HepG2 (cell line): ENCODE data around the gene AMPD2. TPM values are rescaled to one million over a fixed set of nuclear protein-coding genes. Genes with fewer than 3 reads are reported as not detected.
A peak's percentile ranks its signal among the peaks of the same experiment; 100 is the strongest.

Experiments
- ATAD3A ChIP-seq: sonication (generic); formaldehyde crosslinking; IDR thresholded peaks from 2 replicates; pipeline ENCODE4 v1.4.0; 2020; ENCODE audit warnings: missing genetic modification reagents
- ATF3 ChIP-seq: sonication (generic); formaldehyde crosslinking; IDR thresholded peaks from 2 replicates; pipeline ENCODE4 v1.4.0; 2020; ENCODE audit warnings: missing genetic modification reagents
- CENPX ChIP-seq: sonication (generic); formaldehyde crosslinking; IDR thresholded peaks from 2 replicates; pipeline ENCODE4 v1.9.0; 2021; ENCODE audit warnings: mild to moderate bottlenecking, missing genetic modification reagents, moderate library complexity
- CHD4 ChIP-seq: fragments of 200-600 bp; sonication (generic); IDR thresholded peaks from 2 replicates; pipeline ENCODE4 v1.7.0; 2017; ENCODE audit warnings: mild to moderate bottlenecking, low read length, borderline replicate concordance
- FOXP1 ChIP-seq, 2 experiments: fragments of 450-650 bp in 1 of 2; IDR thresholded peaks; 2 replicates each; pipeline ENCODE4 v1.6.1; 2017 to 2018; ENCODE audit warnings: antibody characterized with exemption in 1 of 2
- IRX3 ChIP-seq: sonication (generic); formaldehyde crosslinking; IDR thresholded peaks from 2 replicates; pipeline ENCODE4 v1.8.1; 2023; ENCODE audit warnings: mild to moderate bottlenecking, low read depth, missing genetic modification reagents, borderline replicate concordance
- MAFF ChIP-seq: IDR thresholded peaks from 2 replicates; pipeline ENCODE4 v1.6.1; 2011; ENCODE audit warnings: low read depth, low read length, improper control_type of control experiment
- MED1 ChIP-seq: sonication (generic); formaldehyde crosslinking; IDR thresholded peaks from 2 replicates; pipeline ENCODE4 v1.4.0; 2020; ENCODE audit warnings: missing genetic modification reagents
- NKX3-1 ChIP-seq: sonication (generic); formaldehyde crosslinking; IDR thresholded peaks from 2 replicates; pipeline ENCODE4 v1.5.0; 2020; ENCODE audit warnings: missing genetic modification reagents
- PBX2 ChIP-seq: IDR thresholded peaks from 2 replicates; pipeline ENCODE4 v1.6.1; 2016; ENCODE audit warnings: control low read depth
- PHF5A ChIP-seq: IDR thresholded peaks from one replicate; pipeline ENCODE4 v1.6.1; 2018; ENCODE audit warnings: low read depth, missing genetic modification reagents; ENCODE audit not compliant: unreplicated experiment
- SIN3B ChIP-seq: fragments of 150-350 bp; IDR thresholded peaks from 2 replicates; pipeline ENCODE4 v1.6.1; 2014; ENCODE audit warnings: low read length
- SRY ChIP-seq: sonication (generic); formaldehyde crosslinking; IDR thresholded peaks from 2 replicates; pipeline ENCODE4 v1.8.0; 2022; ENCODE audit warnings: mild to moderate bottlenecking, missing genetic modification reagents
- TAF15 ChIP-seq: fragments of 200-400 bp; formaldehyde crosslinking; IDR thresholded peaks from one replicate; pipeline ENCODE4 v1.6.1; 2018; ENCODE audit warnings: mild to moderate bottlenecking, low read depth, low read length; ENCODE audit not compliant: poor library complexity, severe bottlenecking
- TEAD3 ChIP-seq: optimal IDR thresholded peaks from 2 replicates; pipeline ENCODE3; 2016; ENCODE audit warnings: borderline replicate concordance
- THAP9 ChIP-seq: sonication (generic); formaldehyde crosslinking; IDR thresholded peaks from 2 replicates; pipeline ENCODE4; 2020; ENCODE audit warnings: missing genetic modification reagents, mild to moderate bottlenecking, borderline replicate concordance
- ZFP62 ChIP-seq: sonication (generic); formaldehyde crosslinking; IDR thresholded peaks from 2 replicates; pipeline ENCODE4 v1.4.0; 2020; ENCODE audit warnings: missing genetic modification reagents
- ZNF263 ChIP-seq: sonication (generic); formaldehyde crosslinking; IDR thresholded peaks from 2 replicates; pipeline ENCODE4 v1.4.0; 2020; ENCODE audit warnings: missing genetic modification reagents
- ZNF800 ChIP-seq: sonication (generic); formaldehyde crosslinking; IDR thresholded peaks from 2 replicates; pipeline ENCODE4 v1.4.0; 2020; ENCODE audit warnings: missing genetic modification reagents
- polyA plus RNA-seq, 8 experiments: library from polyadenylated mRNA; depleted of rRNA in 3 of 8; stranded (reverse) in 7 of 8; unstranded in 1 of 8; fragments of >200 nt; fragmentation: Illumina TruSeq in 4 of 8; extraction: Trizol in 4 of 8; gene quantifications; 2 replicates each; pipeline versions ENCODE4 v1.2.1 to v1.2.3, GENCODE V29; 2011 to 2016; ENCODE audit warnings: low read depth in 4 of 8, missing spikeins in 1 of 8, mixed read lengths in 1 of 8; ENCODE audit not compliant: insufficient read depth in 1 of 8
- total RNA-seq, 5 experiments: library from RNA; depleted of rRNA; stranded (reverse); fragments of >200 nt; fragmentation: Illumina TruSeq; extraction: Trizol; gene quantifications; 2 replicates each; pipeline ENCODE4 v1.2.3, GENCODE V29; 2016; ENCODE audit warnings: low read depth in 1 of 5
- TF ChIP-seq, protein P1 (sequence below): sonication (generic); formaldehyde crosslinking; IDR thresholded peaks from 2 replicates; pipeline ENCODE4 v1.5.0; 2020; ENCODE audit warnings: missing genetic modification reagents, mild to moderate bottlenecking, borderline replicate concordance
- TF ChIP-seq, protein P2 (sequence below): sonication (generic); formaldehyde crosslinking; IDR thresholded peaks from 2 replicates; pipeline ENCODE4 v1.5.0; 2020; ENCODE audit warnings: missing genetic modification reagents

The AMPD2 gene
- total and polyA plus RNA-seq, 2 of the 13 experiments (the other 11 are each of a cell fraction or from before 2014, with no cell fraction given): 62.3 to 82.0 TPM

GRCh38 chr1:109643385-109644230 lies 24.0 kb downstream of the AMPD2 start (continued):
- no peak for TF ChIP-seq IRX3 (CRISPR knock-in tag)
- TF ChIP-seq ZNF263 (CRISPR knock-in tag): 0 out of 2 replicates have a peak, but pooled peaks have one; percentile 16
- TF ChIP-seq TAF15: no peak
- no peak for TF ChIP-seq ATAD3A (CRISPR knock-in tag)
- peak; percentile 25; the same call in 1 of the 2 replicates for TF ChIP-seq THAP9
- TF ChIP-seq ZFP62 (CRISPR knock-in tag): no peak
- no peak for TF ChIP-seq CENPX (CRISPR knock-in tag)
- no peak for TF ChIP-seq SIN3B
- 0 out of 2 replicates have a peak, but pooled peaks have one; percentile 15 for TF ChIP-seq SRY
- no peak for TF ChIP-seq ATF3 (CRISPR knock-in tag)
- TF ChIP-seq MAFF: no peak
- no peak for TF ChIP-seq NKX3-1
- no peak for TF ChIP-seq TEAD3 (CRISPR knock-in tag)
- TF ChIP-seq PBX2 (CRISPR knock-in tag): no peak
- no peak for TF ChIP-seq MED1
- no peak for TF ChIP-seq CHD4
- TF ChIP-seq, protein P1, sequence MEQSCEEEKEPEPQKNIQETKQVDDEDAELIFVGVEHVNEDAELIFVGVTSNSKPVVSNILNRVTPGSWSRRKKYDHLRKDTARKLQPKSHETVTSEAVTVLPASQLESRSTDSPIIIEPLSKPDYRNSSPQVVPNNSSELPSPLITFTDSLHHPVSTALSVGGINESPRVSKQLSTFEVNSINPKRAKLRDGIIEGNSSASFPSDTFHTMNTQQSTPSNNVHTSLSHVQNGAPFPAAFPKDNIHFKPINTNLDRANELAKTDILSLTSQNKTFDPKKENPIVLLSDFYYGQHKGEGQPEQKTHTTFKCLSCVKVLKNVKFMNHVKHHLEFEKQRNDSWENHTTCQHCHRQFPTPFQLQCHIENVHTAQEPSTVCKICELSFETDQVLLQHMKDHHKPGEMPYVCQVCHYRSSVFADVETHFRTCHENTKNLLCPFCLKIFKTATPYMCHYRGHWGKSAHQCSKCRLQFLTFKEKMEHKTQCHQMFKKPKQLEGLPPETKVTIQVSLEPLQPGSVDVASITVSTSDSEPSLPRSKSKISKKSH (CRISPR knock-in tag): no peak
- TF ChIP-seq, protein P2, sequence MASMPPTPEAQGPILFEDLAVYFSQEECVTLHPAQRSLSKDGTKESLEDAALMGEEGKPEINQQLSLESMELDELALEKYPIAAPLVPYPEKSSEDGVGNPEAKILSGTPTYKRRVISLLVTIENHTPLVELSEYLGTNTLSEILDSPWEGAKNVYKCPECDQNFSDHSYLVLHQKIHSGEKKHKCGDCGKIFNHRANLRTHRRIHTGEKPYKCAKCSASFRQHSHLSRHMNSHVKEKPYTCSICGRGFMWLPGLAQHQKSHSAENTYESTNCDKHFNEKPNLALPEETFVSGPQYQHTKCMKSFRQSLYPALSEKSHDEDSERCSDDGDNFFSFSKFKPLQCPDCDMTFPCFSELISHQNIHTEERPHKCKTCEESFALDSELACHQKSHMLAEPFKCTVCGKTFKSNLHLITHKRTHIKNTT (CRISPR knock-in tag): no peak
- TF ChIP-seq PHF5A (CRISPR knock-in tag): peak; percentile 40
- TF ChIP-seq ZNF800 (CRISPR knock-in tag): no peak
- TF ChIP-seq FOXP1 (IDR thresholded peaks at IDR 0.05): no peak
- no peak for TF ChIP-seq FOXP1 (CRISPR knock-in tag; IDR thresholded peaks at IDR 0.05)
